NCI-H345 treated with DMSO at 0.1 percent for 48 hours (cell line): Measurements from ENCODE around the gene MPC1.
"Not testable (repeated sequence)": the region's sequence is repeated elsewhere in the genome, so short reads cannot be mapped to it uniquely, and the experiment has no call there.

ENCODE experiments used
- DNase-seq: peaks from one replicate; lab custom pipeline; 2025; ENCODE audit not compliant: unreplicated experiment; lab: John Stamatoyannopoulos, UW

MPC1 gene

GRCh38 chr6:166408936-166409755 lies 26.4 kb upstream of the MPC1 start:
- no peak for DNase-seq

GRCh38 chr6:166406197-166406596 lies 23.5 kb upstream of the MPC1 start:
- DNase-seq: no peak

- DNase-seq: no peak
Measured at GRCh38 chr6:166405386-166405785, 22.6 kb upstream of the MPC1 start.

GRCh38 chr6:166402582-166403277 lies 20.0 kb upstream of the MPC1 start:
- DNase-seq: no peak

GRCh38 chr6:166400649-166401250 lies 18.0 kb upstream of the MPC1 start:
- peak; percentile 42 for DNase-seq

- DNase-seq: no peak
Measured at GRCh38 chr6:166400181-166400580, 17.4 kb upstream of the MPC1 start.

GRCh38 chr6:166398348-166398747 lies 15.6 kb upstream of the MPC1 start:
- DNase-seq: no peak

GRCh38 chr6:166397849-166398248 lies 15.1 kb upstream of the MPC1 start:
- no peak for DNase-seq

- no peak for DNase-seq
Measured at GRCh38 chr6:166395778-166396177, 13.0 kb upstream of the MPC1 start.

- no peak for DNase-seq
Measured at GRCh38 chr6:166395351-166395750, 12.6 kb upstream of the MPC1 start.

GRCh38 chr6:166394036-166394892 lies 11.5 kb upstream of the MPC1 start:
- no peak for DNase-seq

- DNase-seq: no peak
Measured at GRCh38 chr6:166393535-166393823, 10.7 kb upstream of the MPC1 start.

GRCh38 chr6:166392755-166393534 lies 10.2 kb upstream of the MPC1 start:
- DNase-seq: not testable (repeated sequence)

- no peak for DNase-seq
Measured at GRCh38 chr6:166389119-166389518, 6.4 kb upstream of the MPC1 start.

- DNase-seq: no peak
Measured at GRCh38 chr6:166388290-166389004, 5.7 kb upstream of the MPC1 start.

- DNase-seq: no peak
Measured at GRCh38 chr6:166387642-166388289, 5.0 kb upstream of the MPC1 start.

- not testable (repeated sequence) for DNase-seq
Measured at GRCh38 chr6:166387098-166387497, 4.4 kb upstream of the MPC1 start.

- DNase-seq: no peak
Measured at GRCh38 chr6:166386111-166386510, 3.4 kb upstream of the MPC1 start.

- not testable (repeated sequence) for DNase-seq
Measured at GRCh38 chr6:166383802-166384363, 1.1 kb upstream of the MPC1 start.
